ENCODE data around the gene TMEM184C. TPM values are rescaled to one million over a fixed set of nuclear protein-coding genes. Genes with fewer than 3 reads are reported as not detected.

Gene TMEM184C
- total RNA-seq, 1 experiment from 2014 or later: 43.8 TPM

- Mint-ChIP-seq H3K4me3 (no peak overlapping the region), H3K27me3 (ENCODE audit: low read depth) (no peaks in the 10 kb centered on the region), H3K27ac (no peak overlapping the region), H3K9me3 (no peaks in the 10 kb centered on the region; a peak in 2 of 5 replicates), H3K4me1 (peaks cover 4 to 7% of the 10 kb centered on the region in 2 experiments; a peak in 3 of 4 replicates), H3K36me3 (ENCODE audit: insufficient read depth in 1 of 3, low read depth in 3 of 3) (0 out of 7 replicates have a peak, but pooled peaks cover 0 to 2% (median 0%) of the 10 kb centered on the region in 3 experiments)
- Histone ChIP-seq H3K4me2 (ENCODE audit: insufficient read depth, insufficient read length, low read length) (no peak overlapping the region), H3K9ac (ENCODE audit: extremely low read depth, insufficient read length, low read length) (no peak overlapping the region), H2BK120ac (ENCODE audit: low read depth, low read length, poor library complexity, severe bottlenecking) (no peak overlapping the region), H3K27me3 (ENCODE audit: insufficient read depth, low read length) (no peaks in the 10 kb centered on the region), H2AK5ac (ENCODE audit: insufficient read length, low read length) (no peak overlapping the region), H2BK12ac (ENCODE audit: insufficient read length, low read depth, low read length) (no peak overlapping the region), H3K9me3 (ENCODE audit: control insufficient read depth, low read depth, low read length) (no peaks in the 10 kb centered on the region), H2BK15ac (ENCODE audit: low read depth, low read length) (no peak overlapping the region), H3K56ac (ENCODE audit: insufficient read length, low read depth, low read length) (no peak overlapping the region), H4K91ac (ENCODE audit: insufficient read length, low read depth, low read length) (no peak overlapping the region), H3K27ac (ENCODE audit: insufficient read length, low read depth, low read length) (no peak overlapping the region), H4K8ac (replicated peaks; ENCODE audit: insufficient read length, low read depth, low read length) (no peak overlapping the region), H2AFZ (ENCODE audit: low read length) (no peak overlapping the region), H3K23ac (ENCODE audit: insufficient read length, low read depth, low read length) (no peak overlapping the region), H3K79me1 (ENCODE audit: insufficient read depth, low read depth, low read length, poor library complexity, severe bottlenecking) (no peaks in the 10 kb centered on the region), H3T11ph (ENCODE audit: low read length) (no peak overlapping the region), H3K79me2 (ENCODE audit: insufficient read depth, low read length) (no peaks in the 10 kb centered on the region), H4K5ac (ENCODE audit: insufficient read length, low read depth, low read length) (no peak overlapping the region), H3K14ac (ENCODE audit: insufficient read depth, low read length) (no peak overlapping the region), H3K4me1 (ENCODE audit: insufficient read depth, low read length) (no peaks in the 10 kb centered on the region), H3K4ac (ENCODE audit: low read depth, low read length) (no peak overlapping the region), H4K20me1 (ENCODE audit: control insufficient read depth, insufficient read depth, insufficient read length) (no peaks in the 10 kb centered on the region), H3K23me2 (ENCODE audit: insufficient read length, low read depth, low read length, poor library complexity, severe bottlenecking) (no peaks in the 10 kb centered on the region), H2BK5ac (ENCODE audit: insufficient read length, low read length) (no peak overlapping the region), H2BK20ac (ENCODE audit: low read depth, low read length, poor library complexity, severe bottlenecking) (no peak overlapping the region), H3K18ac (ENCODE audit: insufficient read length, low read depth, low read length) (no peak overlapping the region)
- TF ChIP-seq CTCF (conservative IDR thresholded peaks at IDR 0.05): no peak
- DNase-seq: no peak
- no CpG with 5 or more reads among the region's 5 CpGs for whole genome bisulfite sequencing (ENCODE audit: extremely low coverage, insufficient read length, low lambda C conversion rate)
Observed at GRCh38 chr4:147709999-147710398, 92.8 kb downstream of the TMEM184C start.
